HUES48 (cell line): ENCODE data around the gene C20orf141.
A peak's percentile ranks its signal among the peaks of the same experiment; 100 is the strongest.

Source experiments
- H3K27ac ChIP-seq: one replicate; pipeline ENCODE4 v1.7.0; 2013; ENCODE audit warnings: low read depth, low read length, inconsistent platforms
- H3K27me3 ChIP-seq: 2 replicates; pipeline ENCODE4 v1.6.1; 2013; ENCODE audit warnings: mild to moderate bottlenecking, low read length; ENCODE audit not compliant: control insufficient read depth, insufficient read depth
- H3K36me3 ChIP-seq: 2 replicates; pipeline ENCODE4 v1.6.1; 2013; ENCODE audit warnings: low read length; ENCODE audit not compliant: control insufficient read depth, insufficient read depth
- H3K4me1 ChIP-seq: 2 replicates; pipeline ENCODE4 v1.6.1; 2013; ENCODE audit warnings: mild to moderate bottlenecking, low read length; ENCODE audit not compliant: control insufficient read depth, insufficient read depth
- H3K4me3 ChIP-seq: 2 replicates; pipeline ENCODE4 v1.5.1; 2013; ENCODE audit warnings: mild to moderate bottlenecking, low read depth, low read length
- H3K9ac ChIP-seq: 2 replicates; pipeline ENCODE4 v1.6.1; 2013; ENCODE audit warnings: mild to moderate bottlenecking, low read depth, low read length, moderate library complexity
- H3K9me3 ChIP-seq: 2 replicates; pipeline ENCODE4 v1.6.1; 2013; ENCODE audit warnings: low read length; ENCODE audit not compliant: control insufficient read depth, insufficient read depth

Gene C20orf141

GRCh38 chr20:2809690-2810089 is 5.1 kb upstream of the C20orf141 start:
- no peak overlapping the region for H3K9ac ChIP-seq
- H3K4me1 ChIP-seq: peaks cover 6% of the 10 kb centered on the region; the same call in 1 of the 2 replicates
- H3K36me3 ChIP-seq: no peaks in the 10 kb centered on the region
- H3K9me3 ChIP-seq: no peaks in the 10 kb centered on the region; the same call in 1 of the 2 replicates
- H3K27ac ChIP-seq: no peak overlapping the region
- H3K27me3 ChIP-seq: peaks cover 37% of the 10 kb centered on the region
- no peak overlapping the region for H3K4me3 ChIP-seq

GRCh38 chr20:2812189-2812588 is 2.6 kb upstream of the C20orf141 start:
- H3K4me3 ChIP-seq: no peak overlapping the region
- H3K27ac ChIP-seq: no peak overlapping the region
- H3K9me3 ChIP-seq: no peaks in the 10 kb centered on the region; the same call in 1 of the 2 replicates
- no peaks in the 10 kb centered on the region for H3K4me1 ChIP-seq
- peaks cover 18% of the 10 kb centered on the region for H3K27me3 ChIP-seq
- H3K9ac ChIP-seq: no peak overlapping the region
- H3K36me3 ChIP-seq: no peaks in the 10 kb centered on the region

- Histone ChIP-seq H3K9me3 (no peaks in the 10 kb centered on the region; the same call in 1 of the 2 replicates), H3K4me3 (no peak overlapping the region), H3K36me3 (no peaks in the 10 kb centered on the region), H3K9ac (no peak overlapping the region), H3K4me1 (no peaks in the 10 kb centered on the region), H3K27me3 (peaks cover 16% of the 10 kb centered on the region), H3K27ac (no peak overlapping the region)
These were observed 711 bp upstream of the C20orf141 start for GRCh38 chr20:2814076-2814475.

GRCh38 chr20:2815242-2815900 is 584 bp downstream of the C20orf141 start:
- peaks cover 7% of the 10 kb centered on the region for H3K4me1 ChIP-seq
- no peak overlapping the region for H3K9ac ChIP-seq
- H3K27ac ChIP-seq: no peak overlapping the region
- no peaks in the 10 kb centered on the region for H3K36me3 ChIP-seq
- no peaks in the 10 kb centered on the region; the same call in 1 of the 2 replicates for H3K9me3 ChIP-seq
- peaks cover 29% of the 10 kb centered on the region for H3K27me3 ChIP-seq
- no peak overlapping the region for H3K4me3 ChIP-seq

GRCh38 chr20:2816030-2816582 is 1.3 kb downstream of the C20orf141 start, which contains the start of gene TMEM239:
TMEM239 (plus strand) TSS chr20:2816364; CDS start chr20:2816555, 191 bp downstream.
- Histone ChIP-seq H3K9ac (no peak within 1 kb of the TSS), H3K27ac (no peak within 1 kb of the TSS)

GRCh38 chr20:2816583-2817340 is 2.0 kb downstream of the C20orf141 start:
- H3K4me3 ChIP-seq: no peak overlapping the region
- H3K27me3 ChIP-seq: peaks cover 43% of the 10 kb centered on the region
- H3K27ac ChIP-seq: no peak overlapping the region
- no peaks in the 10 kb centered on the region; the same call in 1 of the 2 replicates for H3K9me3 ChIP-seq
- no peaks in the 10 kb centered on the region for H3K36me3 ChIP-seq
- H3K4me1 ChIP-seq: peaks cover 10% of the 10 kb centered on the region
- no peak overlapping the region for H3K9ac ChIP-seq

More at GRCh38 chr20:2816030-2816582, 1.3 kb downstream of the C20orf141 start, which contains the start of gene TMEM239:
- peaks cover 10% of the 10 kb centered on the region for H3K4me1 ChIP-seq
- no peaks in the 10 kb centered on the region; the same call in 1 of the 2 replicates for H3K9me3 ChIP-seq
- H3K4me3 ChIP-seq: no peak within 1 kb of the TSS
- peaks cover 36% of the 10 kb centered on the region for H3K27me3 ChIP-seq
- no peaks in the 10 kb centered on the region for H3K36me3 ChIP-seq

- Histone ChIP-seq H3K9me3 (no peaks in the 10 kb centered on the region), H3K27me3 (peaks cover 48% of the 10 kb centered on the region), H3K4me3 (no peak overlapping the region), H3K9ac (no peak overlapping the region), H3K27ac (no peak overlapping the region), H3K36me3 (no peaks in the 10 kb centered on the region), H3K4me1 (peaks cover 10% of the 10 kb centered on the region)
These were observed 2.5 kb downstream of the C20orf141 start for GRCh38 chr20:2817341-2817726.

GRCh38 chr20:2817891-2818595 is 3.3 kb downstream of the C20orf141 start:
- H3K9me3 ChIP-seq: no peaks in the 10 kb centered on the region
- peaks cover 49% of the 10 kb centered on the region for H3K27me3 ChIP-seq
- no peak overlapping the region for H3K27ac ChIP-seq
- no peaks in the 10 kb centered on the region for H3K36me3 ChIP-seq
- H3K4me3 ChIP-seq: no peak overlapping the region
- H3K4me1 ChIP-seq: peaks cover 10% of the 10 kb centered on the region
- H3K9ac ChIP-seq: no peak overlapping the region

GRCh38 chr20:2820084-2820895 is 5.5 kb downstream of the C20orf141 start:
- Histone ChIP-seq H3K4me3 (peak overlapping the region; percentile 10), H3K27me3 (peaks cover 49% of the 10 kb centered on the region)

More at GRCh38 chr20:2820084-2820895, 5.5 kb downstream of the C20orf141 start:
- H3K9me3 ChIP-seq: no peaks in the 10 kb centered on the region
- H3K36me3 ChIP-seq: no peaks in the 10 kb centered on the region
- no peak overlapping the region for H3K27ac ChIP-seq
- H3K4me1 ChIP-seq: peaks cover 10% of the 10 kb centered on the region
- no peak overlapping the region for H3K9ac ChIP-seq
